22Rv1 (cell line): ENCODE results near the gene RAB14.

Experiments used
- H3K27ac ChIP-seq: fragments of 450-650 bp; 2 replicates; pipeline ENCODE4 v1.5.1; 2017
- ZFX ChIP-seq: fragments of 450-650 bp; IDR thresholded peaks from 2 replicates; pipeline ENCODE4 v1.6.1; 2017; ENCODE audit warnings: antibody characterized with exemption, borderline replicate concordance
- TF ChIP-seq, protein P1 (sequence below): fragments of 450-650 bp; IDR thresholded peaks from 2 replicates; pipeline ENCODE4 v1.5.1; 2017; ENCODE audit warnings: mild to moderate bottlenecking

RAB14 gene

GRCh38 chr9:121172726-121173487 lies 28.8 kb downstream of the RAB14 start:
- H3K27ac ChIP-seq, result no peak overlapping the region
- no peak for TF ChIP-seq ZFX
- TF ChIP-seq, protein P1, sequence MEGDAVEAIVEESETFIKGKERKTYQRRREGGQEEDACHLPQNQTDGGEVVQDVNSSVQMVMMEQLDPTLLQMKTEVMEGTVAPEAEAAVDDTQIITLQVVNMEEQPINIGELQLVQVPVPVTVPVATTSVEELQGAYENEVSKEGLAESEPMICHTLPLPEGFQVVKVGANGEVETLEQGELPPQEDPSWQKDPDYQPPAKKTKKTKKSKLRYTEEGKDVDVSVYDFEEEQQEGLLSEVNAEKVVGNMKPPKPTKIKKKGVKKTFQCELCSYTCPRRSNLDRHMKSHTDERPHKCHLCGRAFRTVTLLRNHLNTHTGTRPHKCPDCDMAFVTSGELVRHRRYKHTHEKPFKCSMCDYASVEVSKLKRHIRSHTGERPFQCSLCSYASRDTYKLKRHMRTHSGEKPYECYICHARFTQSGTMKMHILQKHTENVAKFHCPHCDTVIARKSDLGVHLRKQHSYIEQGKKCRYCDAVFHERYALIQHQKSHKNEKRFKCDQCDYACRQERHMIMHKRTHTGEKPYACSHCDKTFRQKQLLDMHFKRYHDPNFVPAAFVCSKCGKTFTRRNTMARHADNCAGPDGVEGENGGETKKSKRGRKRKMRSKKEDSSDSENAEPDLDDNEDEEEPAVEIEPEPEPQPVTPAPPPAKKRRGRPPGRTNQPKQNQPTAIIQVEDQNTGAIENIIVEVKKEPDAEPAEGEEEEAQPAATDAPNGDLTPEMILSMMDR, result no peak

- TF ChIP-seq ZFX, result no peak
- TF ChIP-seq, protein P1, result no peak
- H3K27ac ChIP-seq, result no peak overlapping the region
These were observed 30.4 kb downstream of the RAB14 start for GRCh38 chr9:121171236-121171635.

GRCh38 chr9:121169094-121169601 lies 32.5 kb downstream of the RAB14 start:
- no peak overlapping the region for H3K27ac ChIP-seq
- TF ChIP-seq, protein P1, result peak; percentile 58
- TF ChIP-seq ZFX, result no peak

- no peak overlapping the region for H3K27ac ChIP-seq
- TF ChIP-seq ZFX, result no peak
- TF ChIP-seq, protein P1, result no peak
These were observed 33.6 kb downstream of the RAB14 start for GRCh38 chr9:121168052-121168451.

- TF ChIP-seq ZFX, result no peak
- TF ChIP-seq, protein P1, result no peak
- H3K27ac ChIP-seq, result no peak overlapping the region
These were observed 41.6 kb downstream of the RAB14 start for GRCh38 chr9:121160025-121160424.

- no peak overlapping the region for H3K27ac ChIP-seq
- TF ChIP-seq ZFX, result no peak
- TF ChIP-seq, protein P1, result no peak
These were observed 43.7 kb downstream of the RAB14 start for GRCh38 chr9:121157939-121158338.

DNA sequence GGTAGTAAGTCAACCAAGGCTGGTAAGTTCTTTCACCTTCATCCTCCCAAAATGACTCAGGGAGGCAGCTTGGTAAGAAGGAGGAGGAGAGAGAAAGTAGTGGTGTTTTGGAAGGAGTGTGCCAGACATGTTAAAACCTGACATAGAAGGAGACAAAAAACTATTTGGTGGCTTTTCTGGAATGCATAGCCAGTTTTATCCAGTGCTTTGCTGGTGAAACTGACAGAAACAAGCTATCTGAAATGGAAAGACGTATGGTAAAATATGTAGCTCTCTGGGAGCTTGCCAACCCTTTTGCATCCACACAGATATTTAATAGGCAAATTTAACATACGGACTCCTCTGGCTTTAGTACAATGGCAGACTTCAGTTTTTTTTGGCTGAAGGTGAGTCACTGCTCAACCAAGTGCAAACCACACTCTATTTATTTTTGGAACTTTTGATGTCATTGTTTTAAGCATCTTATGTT lies 45.4 kb downstream of the RAB14 start:
- no peak overlapping the region for H3K27ac ChIP-seq
- no peak for TF ChIP-seq ZFX
- TF ChIP-seq, protein P1, result no peak
